ENCODE measurements around the gene SYNGR2. TPM values are rescaled to one million over a fixed set of nuclear protein-coding genes. Genes with fewer than 3 reads are reported as not detected.
"Not testable (repeated sequence)": the region's sequence is repeated elsewhere in the genome, so short reads cannot be mapped to it uniquely, and the experiment has no call there.

Gene SYNGR2
- polyA plus RNA-seq, 1 donor = 134 TPM

- peak; percentile 85 for DNase-seq
Observed at GRCh38 chr17:78144147-78144719, 24.1 kb upstream of the SYNGR2 start.

- peak; percentile 73 for DNase-seq
Observed at GRCh38 chr17:78144736-78145641, 23.4 kb upstream of the SYNGR2 start.

- DNase-seq = no peak
Observed at GRCh38 chr17:78146471-78146869, 21.9 kb upstream of the SYNGR2 start.

- no peak for DNase-seq
Observed at GRCh38 chr17:78146881-78147280, 21.5 kb upstream of the SYNGR2 start.

GRCh38 chr17:78147315-78147998 lies 20.9 kb upstream of the SYNGR2 start:
- no peak for DNase-seq

- no peak for DNase-seq
Observed at GRCh38 chr17:78148286-78149016, 19.9 kb upstream of the SYNGR2 start.

GRCh38 chr17:78151514-78152008 lies 16.8 kb upstream of the SYNGR2 start:
- DNase-seq = no peak

- no peak for DNase-seq
Observed at GRCh38 chr17:78154903-78155811, 13.2 kb upstream of the SYNGR2 start.

GRCh38 chr17:78159575-78160158 lies 8.7 kb upstream of the SYNGR2 start:
- DNase-seq = no peak

GRCh38 chr17:78163881-78164747 lies 4.3 kb upstream of the SYNGR2 start:
- DNase-seq = no peak

- DNase-seq = no peak
Observed at GRCh38 chr17:78164748-78165607, 3.4 kb upstream of the SYNGR2 start.

- DNase-seq = no peak
Observed at GRCh38 chr17:78166416-78166815, 2.0 kb upstream of the SYNGR2 start.

- DNase-seq = no peak
Observed at GRCh38 chr17:78168903-78169793, 767 bp downstream of the SYNGR2 start.

GRCh38 chr17:78170692-78171590 lies 2.6 kb downstream of the SYNGR2 start:
- no peak for DNase-seq

GRCh38 chr17:78171591-78172248 lies 3.3 kb downstream of the SYNGR2 start:
- DNase-seq = not testable (repeated sequence)

Data from hindlimb muscle (tissue), 1 donor.